Esophagus muscularis mucosa (tissue), 3 donors: Measurements from ENCODE around the gene SLC35B1.

ENCODE experiments used
- POLR2A ChIP-seq: fragments of 450-650 bp; IDR thresholded peaks from one replicate; pipeline ENCODE4 v1.6.1; 2017; ENCODE audit warnings: antibody characterized with exemption, moderate library complexity, mild to moderate bottlenecking, low read depth
- TF ChIP-seq, protein P1 (sequence below), 3 experiments: fragments of 200-600 bp in 2 of 3; fragments of 450-650 bp in 1 of 3; sonication (generic) in 2 of 3; IDR thresholded peaks; one replicate each; pipeline ENCODE4 v1.5.1; 2017 to 2019; ENCODE audit warnings: antibody characterized with exemption in 3 of 3, mild to moderate bottlenecking in 2 of 3, moderate library complexity in 1 of 3

DNA sequence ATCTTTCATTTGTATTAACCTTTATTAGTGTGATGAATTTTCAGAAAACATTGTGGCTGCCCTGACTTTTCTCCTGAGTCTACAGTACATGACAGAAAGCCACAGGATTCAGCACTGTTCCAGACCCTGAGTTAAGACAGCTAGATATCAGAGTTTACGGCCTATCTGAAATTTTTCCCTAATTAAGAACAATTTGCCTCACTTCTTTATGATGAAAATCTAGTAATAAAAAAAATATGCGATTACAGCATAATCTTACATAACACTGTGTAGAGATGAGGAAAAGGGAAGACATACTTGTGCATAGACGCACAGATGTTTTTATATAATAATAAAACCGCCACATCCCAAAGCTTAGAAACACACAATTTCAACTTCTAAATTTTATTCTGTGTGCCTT lies 37.1 kb downstream of the SLC35B1 start:
- TF ChIP-seq, protein P1, sequence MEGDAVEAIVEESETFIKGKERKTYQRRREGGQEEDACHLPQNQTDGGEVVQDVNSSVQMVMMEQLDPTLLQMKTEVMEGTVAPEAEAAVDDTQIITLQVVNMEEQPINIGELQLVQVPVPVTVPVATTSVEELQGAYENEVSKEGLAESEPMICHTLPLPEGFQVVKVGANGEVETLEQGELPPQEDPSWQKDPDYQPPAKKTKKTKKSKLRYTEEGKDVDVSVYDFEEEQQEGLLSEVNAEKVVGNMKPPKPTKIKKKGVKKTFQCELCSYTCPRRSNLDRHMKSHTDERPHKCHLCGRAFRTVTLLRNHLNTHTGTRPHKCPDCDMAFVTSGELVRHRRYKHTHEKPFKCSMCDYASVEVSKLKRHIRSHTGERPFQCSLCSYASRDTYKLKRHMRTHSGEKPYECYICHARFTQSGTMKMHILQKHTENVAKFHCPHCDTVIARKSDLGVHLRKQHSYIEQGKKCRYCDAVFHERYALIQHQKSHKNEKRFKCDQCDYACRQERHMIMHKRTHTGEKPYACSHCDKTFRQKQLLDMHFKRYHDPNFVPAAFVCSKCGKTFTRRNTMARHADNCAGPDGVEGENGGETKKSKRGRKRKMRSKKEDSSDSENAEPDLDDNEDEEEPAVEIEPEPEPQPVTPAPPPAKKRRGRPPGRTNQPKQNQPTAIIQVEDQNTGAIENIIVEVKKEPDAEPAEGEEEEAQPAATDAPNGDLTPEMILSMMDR (IDR thresholded peaks at IDR 0.05): no peak
- TF ChIP-seq POLR2A: no peak
